WTC11 (cell line): Measurements from ENCODE around the gene ARHGAP22. TPM values are rescaled to one million over a fixed set of nuclear protein-coding genes. Genes with fewer than 3 reads are reported as not detected.

Source experiments
- ATAC-seq: fragments of 200-7000 bp; cut with Tn5 transposase; 2 replicates; pipeline ENCODE4 v1.10.0; 2021; ENCODE audit warnings: mild to moderate bottlenecking, moderate library complexity
- CTCF ChIA-PET: fragments of 300-600 bp; sonication (Branson Sonifier 250); formaldehyde crosslinking; loops from one replicate; lab custom pipeline; 2021; ENCODE audit warnings: antibody characterized with exemption; lab: Charles Lee
- POLR2A ChIA-PET: fragments of 350-600 bp; sonication (Branson Sonifier 250); formaldehyde crosslinking; loops from one replicate; lab custom pipeline; 2021; ENCODE audit warnings: antibody characterized with exemption; lab: Charles Lee
- DNase-seq: peaks from one replicate; pipeline ENCODE4 v3.0.0; 2021; ENCODE audit warnings: low spot score
- H3K27ac Mint-ChIP-seq: 2 replicates; pipeline ENCODE4 v1.8.0; 2021; ENCODE audit warnings: mixed read lengths
- H3K27me3 Mint-ChIP-seq: 2 replicates; pipeline ENCODE4 v1.8.0; 2021; ENCODE audit warnings: low read depth, mild to moderate bottlenecking, moderate library complexity, mixed read lengths
- H3K36me3 Mint-ChIP-seq: 2 replicates; pipeline ENCODE4 v1.8.0; 2021; ENCODE audit warnings: mixed read lengths
- H3K4me1 Mint-ChIP-seq: 2 replicates; pipeline ENCODE4 v1.8.0; 2022; ENCODE audit warnings: mixed read lengths
- H3K4me3 Mint-ChIP-seq: 2 replicates; pipeline ENCODE4 v1.8.0; 2021; ENCODE audit warnings: mild to moderate bottlenecking, moderate library complexity, mixed read lengths
- H3K9me3 Mint-ChIP-seq: 2 replicates; pipeline ENCODE4 v1.8.0; 2021; ENCODE audit warnings: mixed read lengths
- ATF2 ChIP-seq: sonication (generic); formaldehyde crosslinking; IDR thresholded peaks from 2 replicates; pipeline ENCODE4 v1.8.1; 2022; ENCODE audit warnings: low read depth, missing genetic modification reagents, borderline replicate concordance
- ATF3 ChIP-seq: sonication (generic); formaldehyde crosslinking; conservative IDR thresholded peaks from 2 replicates; pipeline ENCODE4 v1.8.1; 2022; ENCODE audit warnings: mild to moderate bottlenecking, missing genetic modification reagents
- ATF6 ChIP-seq: sonication (generic); formaldehyde crosslinking; IDR thresholded peaks from 2 replicates; pipeline ENCODE4 v1.8.1; 2023; ENCODE audit warnings: mild to moderate bottlenecking, missing genetic modification reagents
- E2F1 ChIP-seq: sonication (generic); formaldehyde crosslinking; IDR thresholded peaks from 2 replicates; pipeline ENCODE4 v1.8.0; 2022; ENCODE audit warnings: mild to moderate bottlenecking, missing genetic modification reagents
- GRHL2 ChIP-seq: fragments of 250-450 bp; sonication (Bioruptor Pico); IDR thresholded peaks from 2 replicates; pipeline ENCODE4 v1.8.0; 2022; ENCODE audit warnings: mild to moderate bottlenecking, moderate library complexity; ENCODE audit not compliant: insufficient replicate concordance, severe bottlenecking
- MAX ChIP-seq: sonication (generic); formaldehyde crosslinking; IDR thresholded peaks from 2 replicates; pipeline ENCODE4 v1.8.0; 2022; ENCODE audit warnings: mild to moderate bottlenecking, missing genetic modification reagents
- NR3C1 ChIP-seq: sonication (generic); formaldehyde crosslinking; conservative IDR thresholded peaks from 2 replicates; pipeline ENCODE4 v1.8.1; 2023; ENCODE audit warnings: low read depth, mild to moderate bottlenecking, missing genetic modification reagents
- PREB ChIP-seq: sonication (generic); formaldehyde crosslinking; IDR thresholded peaks from 2 replicates; pipeline ENCODE4 v1.8.1; 2022; ENCODE audit warnings: mild to moderate bottlenecking, missing genetic modification reagents, moderate library complexity, borderline replicate concordance
- RORB ChIP-seq: fragments of 250-450 bp; sonication (Bioruptor Pico); IDR thresholded peaks from 2 replicates; pipeline ENCODE4 v1.9.0; 2021; ENCODE audit warnings: mild to moderate bottlenecking
- SP1 ChIP-seq: sonication (generic); formaldehyde crosslinking; conservative IDR thresholded peaks from 2 replicates; pipeline ENCODE4 v1.8.1; 2022; ENCODE audit warnings: missing genetic modification reagents
- STAT6 ChIP-seq: sonication (generic); formaldehyde crosslinking; conservative IDR thresholded peaks from 2 replicates; pipeline ENCODE4 v1.8.1; 2023; ENCODE audit warnings: mild to moderate bottlenecking, low read depth, missing genetic modification reagents, moderate library complexity
- ZNF219 ChIP-seq: sonication (generic); formaldehyde crosslinking; IDR thresholded peaks from 2 replicates; pipeline ENCODE4 v1.8.0; 2023; ENCODE audit warnings: missing genetic modification reagents, mild to moderate bottlenecking, borderline replicate concordance
- ZNF532 ChIP-seq: fragments of 250-450 bp; sonication (Bioruptor Pico); IDR thresholded peaks from 2 replicates; pipeline ENCODE4 v1.9.0; 2021; ENCODE audit warnings: mild to moderate bottlenecking, borderline replicate concordance
- total RNA-seq: library from RNA; stranded (reverse); gene quantifications from 3 replicates; pipeline ENCODE4 v1.2.3, GENCODE V29; 2021

The ARHGAP22 gene
- total RNA-seq, 1 experiment from 2014 or later, result 8.6 TPM

GRCh38 chr10:48477616-48478015, 127.3 kb downstream of the ARHGAP22 start (continued):
- TF ChIP-seq E2F1 (CRISPR knock-in tag) (no peak), ATF3 (CRISPR knock-in tag) (no peak), ZNF532 (CRISPR knock-in tag) (no peak), ATF2 (no peak)

GRCh38 chr10:48477141-48477540, 127.7 kb downstream of the ARHGAP22 start:
- no peak for ATAC-seq
- CTCF ChIA-PET, result no interaction called here
- TF ChIP-seq NR3C1 (CRISPR knock-in tag) (no peak), STAT6 (CRISPR knock-in tag) (no peak), SP1 (CRISPR knock-in tag) (no peak), ATF6 (CRISPR knock-in tag) (no peak), GRHL2 (CRISPR knock-in tag) (no peak), RORB (no peak), PREB (CRISPR knock-in tag) (no peak), ZNF532 (CRISPR knock-in tag) (no peak), ZNF219 (no peak), ATF2 (no peak), MAX (CRISPR knock-in tag) (no peak)

More at GRCh38 chr10:48477141-48477540, 127.7 kb downstream of the ARHGAP22 start:
- POLR2A ChIA-PET, result no interaction called here
- H3K36me3 Mint-ChIP-seq, result peaks cover 13% of the 10 kb centered on the region
- H3K4me3 Mint-ChIP-seq, result no peak overlapping the region
- peaks cover 14% of the 10 kb centered on the region for H3K9me3 Mint-ChIP-seq
- peaks cover 42% of the 10 kb centered on the region for H3K4me1 Mint-ChIP-seq
- DNase-seq, result no peak
- H3K27ac Mint-ChIP-seq, result no peak overlapping the region
- H3K27me3 Mint-ChIP-seq, result no peaks in the 10 kb centered on the region; the same call in 1 of the 2 replicates
